K562 (cell line): Measurements from ENCODE around the gene DCAF6. TPM values are rescaled to one million over a fixed set of nuclear protein-coding genes. Genes with fewer than 3 reads are reported as not detected.

Source experiments
- ATAC-seq: fragments of 200-7000 bp; cut with Tn5 transposase; 3 replicates; pipeline ENCODE4 v1.9.1; 2020; ENCODE audit warnings: moderate library complexity
- BruUV-seq: library from RNA; stranded (reverse); fragments of 400-500 nt; replicated peaks from 2 replicates; lab custom pipeline; 2021; lab: Mats Ljungman, UMichigan
- CTCF ChIA-PET: fragments of 300-600 bp; formaldehyde crosslinking; extraction: SDS; loops from one replicate; lab custom pipeline; 2021; ENCODE audit warnings: low intra/inter-chr PET ratio; lab: Yijun Ruan, JAX
- POLR2A ChIA-PET: fragments of 300-600, 350-650 bp; sonication (Branson Sonifier 250); formaldehyde crosslinking; extraction: SDS; loops from one replicate; lab custom pipeline; 2021; ENCODE audit warnings: antibody characterized with exemption, inconsistent platforms; lab: Yijun Ruan, JAX
- DNase-seq, 4 experiments: peaks; one replicate each; pipeline versions ENCODE4 v3.0.0 to v3.0.0-alpha.2; 2011 to 2018; ENCODE audit warnings: low spot score in 3 of 4, mixed read lengths in 3 of 4; ENCODE audit errors: extremely low read depth in 1 of 4
- FAIRE-seq: peaks from 2 replicates; lab custom pipeline; 2011; peaks lifted over from hg19 to GRCh38; lab: Jason Lieb, UNC
- H2AFZ ChIP-seq: 2 replicates; pipeline ENCODE4 v1.6.0; 2011; ENCODE audit warnings: low read depth, low read length, control low read depth, inconsistent platforms
- H3K27ac ChIP-seq: fragments of 200-600 bp; 3 replicates; pipeline ENCODE4 v1.8.0; 2011; ENCODE audit warnings: low read depth, mild to moderate bottlenecking, control low read depth, inconsistent platforms, low read length, moderate library complexity, mixed read lengths; ENCODE audit errors: extremely low read depth
- H3K27me3 ChIP-seq, 2 experiments: fragments of 300-600 bp in 1 of 2; 2 replicates in 1 of 2; 3 replicates in 1 of 2; pipeline versions ENCODE4 v1.6.0 to v1.8.0; 2011; ENCODE audit warnings: inconsistent platforms in 2 of 2, low read length in 2 of 2, mild to moderate bottlenecking in 1 of 2, mixed read lengths in 1 of 2, moderate library complexity in 1 of 2; ENCODE audit not compliant: control insufficient read depth in 2 of 2, insufficient read depth in 2 of 2
- H3K36me3 ChIP-seq: fragments of 300-600 bp; 3 replicates; pipeline ENCODE4 v1.8.0; 2011; ENCODE audit warnings: mild to moderate bottlenecking, low read length, inconsistent platforms; ENCODE audit not compliant: control insufficient read depth, insufficient read depth
- H3K4me1 ChIP-seq, 2 experiments: fragments of 200-600 bp in 1 of 2; replicated peaks in 1 of 2; 2 replicates in 1 of 2; 3 replicates in 1 of 2; pipeline versions ENCODE4 v1.5.1 to v1.8.0; 2011; ENCODE audit warnings: inconsistent platforms in 2 of 2, low read length in 2 of 2, mild to moderate bottlenecking in 1 of 2, mixed read lengths in 1 of 2, moderate library complexity in 1 of 2; ENCODE audit not compliant: control insufficient read depth in 2 of 2, insufficient read depth in 2 of 2
- H3K4me2 ChIP-seq: 2 replicates; pipeline ENCODE4 v1.6.1; 2011; ENCODE audit warnings: low read length, control low read depth, inconsistent platforms, mixed read lengths; ENCODE audit not compliant: insufficient read depth
- H3K4me3 ChIP-seq: fragments of 200-600 bp; sonication (generic), shearing (Covaris generic); 2 replicates; pipeline ENCODE4 v1.5.1; 2016; ENCODE audit warnings: control low read depth, inconsistent platforms
- H3K79me2 ChIP-seq: fragments of 200-600 bp; 3 replicates; pipeline ENCODE4 v1.8.0; 2011; ENCODE audit warnings: low read length, inconsistent platforms; ENCODE audit not compliant: control insufficient read depth, insufficient read depth
- H3K9ac ChIP-seq, 2 experiments: 2 replicates each; pipeline versions ENCODE4 v1.6.0 to v1.6.1; 2011; ENCODE audit warnings: low read depth in 2 of 2, low read length in 2 of 2, control low read depth in 1 of 2, inconsistent platforms in 1 of 2, mild to moderate bottlenecking in 1 of 2, mixed read lengths in 1 of 2; ENCODE audit not compliant: insufficient read depth in 1 of 2
- H3K9me1 ChIP-seq: one replicate; pipeline ENCODE4 v1.6.0; 2011; ENCODE audit warnings: inconsistent platforms, mild to moderate bottlenecking, low read length, moderate library complexity; ENCODE audit not compliant: control insufficient read depth, insufficient read depth
- H3K9me3 ChIP-seq: replicated peaks from 2 replicates; pipeline ENCODE4 v1.5.1; 2011; ENCODE audit warnings: low read depth, low read length, inconsistent platforms; ENCODE audit not compliant: control insufficient read depth, insufficient read depth
- H4K20me1 ChIP-seq: replicated peaks from 2 replicates; pipeline ENCODE4 v1.6.1; 2011; ENCODE audit warnings: low read length, inconsistent platforms, mixed read lengths; ENCODE audit not compliant: control insufficient read depth, insufficient read depth
- ATF1 ChIP-seq, 2 experiments: fragments of 450-650 bp in 1 of 2; IDR thresholded peaks; 2 replicates each; pipeline ENCODE4 v1.6.1; 2016; ENCODE audit warnings: missing compliant biosample characterization in 1 of 2, missing genetic modification characterization in 1 of 2
- CCNT2 ChIP-seq: IDR thresholded peaks from 2 replicates; pipeline ENCODE4 v1.6.1; 2011; ENCODE audit warnings: borderline replicate concordance, low read depth, mild to moderate bottlenecking, moderate library complexity, mixed read lengths, low read length; ENCODE audit not compliant: insufficient read length; ENCODE audit errors: extremely low read depth
- CREM ChIP-seq: IDR thresholded peaks from 2 replicates; pipeline ENCODE4 v1.6.1; 2014; ENCODE audit warnings: antibody characterized with exemption, low read depth
- ERF ChIP-seq: fragments of 450-650 bp; formaldehyde crosslinking; IDR thresholded peaks from 2 replicates; pipeline ENCODE4 v1.4.0; 2020; ENCODE audit warnings: mild to moderate bottlenecking, mixed read lengths
- GTF2F1 ChIP-seq: IDR thresholded peaks from 2 replicates; pipeline ENCODE4 v1.6.1; 2011; ENCODE audit warnings: low read depth, low read length, improper control_type of control experiment
- NR3C1 ChIP-seq: sonication (generic); formaldehyde crosslinking; IDR thresholded peaks from 2 replicates; pipeline ENCODE4 v1.8.1; 2022; ENCODE audit warnings: missing genetic modification reagents
- RBM22 ChIP-seq: fragments of 200-400 bp; formaldehyde crosslinking; IDR thresholded peaks from 2 replicates; pipeline ENCODE4 v1.6.1; 2018; ENCODE audit warnings: low read length, low read depth; ENCODE audit not compliant: poor library complexity, severe bottlenecking
- RBM34 ChIP-seq: fragments of 200-400 bp; formaldehyde crosslinking; IDR thresholded peaks from 2 replicates; pipeline ENCODE4 v1.6.1; 2018; ENCODE audit warnings: low read length, borderline replicate concordance; ENCODE audit not compliant: insufficient read depth
- SAFB2 ChIP-seq: fragments of 200-400 bp; formaldehyde crosslinking; IDR thresholded peaks from 2 replicates; pipeline ENCODE4 v1.6.1; 2018; ENCODE audit warnings: borderline replicate concordance, low read length, low read depth, moderate library complexity; ENCODE audit not compliant: severe bottlenecking
- U2AF1 ChIP-seq: fragments of 200-400 bp; formaldehyde crosslinking; optimal IDR thresholded peaks from 2 replicates; pipeline ENCODE3; 2017; ENCODE audit warnings: mild to moderate bottlenecking, low read depth, low read length, moderate library complexity
- U2AF2 ChIP-seq: fragments of 200-400 bp; formaldehyde crosslinking; optimal IDR thresholded peaks from 2 replicates; pipeline ENCODE3; 2017; ENCODE audit warnings: low read depth, mild to moderate bottlenecking, low read length
- ZBTB12 ChIP-seq: fragments of 250-450 bp; sonication (Bioruptor Pico); IDR thresholded peaks from 2 replicates; pipeline ENCODE4 v1.4.0; 2020
- ZC3H11A ChIP-seq: IDR thresholded peaks from 2 replicates; pipeline ENCODE4 v1.6.1; 2012; ENCODE audit warnings: low read depth, low read length, improper control_type of control experiment
- ZFP91 ChIP-seq: sonication (generic); formaldehyde crosslinking; IDR thresholded peaks from 2 replicates; pipeline ENCODE4 v1.8.0; 2022; ENCODE audit warnings: mild to moderate bottlenecking, missing genetic modification reagents
- ZNF282 ChIP-seq: sonication (generic); formaldehyde crosslinking; IDR thresholded peaks from 2 replicates; pipeline ENCODE4 v1.8.1; 2023; ENCODE audit warnings: missing genetic modification reagents
- ZNF644 ChIP-seq: fragments of 200-800 bp; sonication (Bioruptor generic); IDR thresholded peaks from 2 replicates; pipeline ENCODE4 v1.6.1; 2016; ENCODE audit warnings: low read depth, missing genetic modification characterization, missing compliant biosample characterization
- WGBS: fragments of 100-300 bp; shearing (Covaris generic); methylation state at CpG from one replicate; pipeline ENCODE4 v1.1.6; 2016; ENCODE audit warnings: low coverage, mixed read lengths; ENCODE audit not compliant: insufficient coverage; ENCODE audit errors: missing lambda C conversion rate; 5-methylcytosine and 5-hydroxymethylcytosine counted together
- in situ Hi-C: fragments of 300-500 bp; cut with MboI; formaldehyde crosslinking; loops from 4 replicates; pipeline ENCODE4 v1.15.0; 2018; ENCODE audit warnings: inconsistent platforms, mixed read lengths
- intact Hi-C: fragments of 100-400 bp; cut with micrococcal nuclease; formaldehyde crosslinking; loops from 2 replicates; pipeline ENCODE4 v1.14.2; 2022
- polyA plus RNA-seq, 8 experiments: library from polyadenylated mRNA; depleted of rRNA in 4 of 8; stranded (reverse) in 5 of 8; unstranded in 3 of 8; fragments of >200 nt; fragmentation: Nextera tagmentation in 2 of 8; fragmentation: Illumina TruSeq in 1 of 8; extraction: Ambion mirVana in 2 of 8; extraction: Trizol in 1 of 8; gene quantifications; 2 replicates each; pipeline versions ENCODE4 v1.2.1 to v1.2.3, GENCODE V29; 2011 to 2014; ENCODE audit warnings: inconsistent platforms in 1 of 8, missing spikeins in 1 of 8
- total RNA-seq, 7 experiments: library from RNA; depleted of rRNA in 6 of 7; stranded (reverse); fragments of >200 nt in 6 of 7; fragmentation: Illumina TruSeq in 2 of 7; extraction: Trizol in 2 of 7; gene quantifications; 2 replicates each; pipeline versions ENCODE4 v1.2.1 to v1.2.3, GENCODE V29; 2011 to 2021; ENCODE audit warnings: low replicate concordance in 1 of 7

DCAF6 gene
- total and polyA plus RNA-seq, 9 of the 15 experiments (the other 6 are each of a cell fraction or from before 2014, with no cell fraction given), result 19.1 to 102 (median 46.3) TPM

GRCh38 chr1:168031627-168032026, 95.1 kb downstream of the DCAF6 start (continued):
- TF ChIP-seq ZNF282 (CRISPR knock-in tag) (no peak), RBM22 (no peak), GTF2F1 (no peak), CREM (no peak), ZBTB12 (CRISPR knock-in tag) (no peak), ZNF644 (tag) (no peak), ZFP91 (CRISPR knock-in tag) (no peak)
- TF ChIP-seq, all 486 proteins: peak for 0

- ChIA-PET POLR2A (interaction anchor here (0.8 to 1.7 kb wide), 3 partner anchors 10 to 202 kb away, joined by 3 to 6 read pairs (median 3); no protein-coding TSS in a partner anchor), CTCF (no interaction called here)
- Histone ChIP-seq H3K4me2 (no peak overlapping the region), H3K4me1 (no peaks in the 10 kb centered on the region), H3K36me3 (peaks cover 34% of the 10 kb centered on the region), H3K4me3 (no peak overlapping the region), H4K20me1 (no peaks in the 10 kb centered on the region), H3K27ac (no peak overlapping the region), H3K27me3 (no peaks in the 10 kb centered on the region), H2AFZ (no peak overlapping the region), H3K79me2 (no peaks in the 10 kb centered on the region), H3K9me3 (no peaks in the 10 kb centered on the region), H3K9me1 (no peaks in the 10 kb centered on the region), H3K9ac (no peak overlapping the region)
- ATAC-seq (no peak), FAIRE-seq (no peak), DNase-seq (no peak)
- WGBS, result 77% methylated on average over 1 of the region's 1 CpG
- intact Hi-C loops, result no loop called here
- TF ChIP-seq ATF1 (CRISPR knock-in tag; IDR thresholded peaks at IDR 0.05) (no peak), ATF1 (tag; IDR thresholded peaks at IDR 0.05) (no peak), ZC3H11A (no peak), U2AF1 (no peak), NR3C1 (CRISPR knock-in tag) (no peak), CCNT2 (no peak), SAFB2 (no peak), U2AF2 (no peak), RBM34 (no peak), ERF (CRISPR knock-in tag) (no peak), ZNF644 (tag) (no peak)
- in situ Hi-C loops, result no loop called here
- BruUV-seq, result no TSS peak
Measured at GRCh38 chr1:168032029-168032428, 95.5 kb downstream of the DCAF6 start.
